Mucosa of stomach (tissue), 1 donor: ENCODE measurements around the gene RPS8.
A peak's percentile ranks its signal among the peaks of the same experiment; 100 is the strongest.

Experiments
- H3K27me3 ChIP-seq: one replicate; pipeline ENCODE4 v1.7.0; 2013; ENCODE audit warnings: mild to moderate bottlenecking, low read length; ENCODE audit not compliant: control insufficient read depth, insufficient read depth
- H3K36me3 ChIP-seq: one replicate; pipeline ENCODE4 v1.7.0; 2013; ENCODE audit warnings: low read length; ENCODE audit not compliant: control insufficient read depth, insufficient read depth
- H3K4me1 ChIP-seq: one replicate; pipeline ENCODE4 v1.7.0; 2013; ENCODE audit warnings: mild to moderate bottlenecking, low read length; ENCODE audit not compliant: control insufficient read depth, insufficient read depth
- H3K4me3 ChIP-seq: one replicate; pipeline ENCODE4 v1.7.0; 2013; ENCODE audit warnings: low read length
- H3K9ac ChIP-seq: one replicate; pipeline ENCODE4 v1.7.0; 2013; ENCODE audit warnings: mild to moderate bottlenecking, low read length, moderate library complexity
- H3K9me3 ChIP-seq: one replicate; pipeline ENCODE4 v1.7.0; 2013; ENCODE audit warnings: mild to moderate bottlenecking, low read length, moderate library complexity; ENCODE audit not compliant: control insufficient read depth
- donor health status: Pancreatic carcinoma.

The RPS8 gene

DNA sequence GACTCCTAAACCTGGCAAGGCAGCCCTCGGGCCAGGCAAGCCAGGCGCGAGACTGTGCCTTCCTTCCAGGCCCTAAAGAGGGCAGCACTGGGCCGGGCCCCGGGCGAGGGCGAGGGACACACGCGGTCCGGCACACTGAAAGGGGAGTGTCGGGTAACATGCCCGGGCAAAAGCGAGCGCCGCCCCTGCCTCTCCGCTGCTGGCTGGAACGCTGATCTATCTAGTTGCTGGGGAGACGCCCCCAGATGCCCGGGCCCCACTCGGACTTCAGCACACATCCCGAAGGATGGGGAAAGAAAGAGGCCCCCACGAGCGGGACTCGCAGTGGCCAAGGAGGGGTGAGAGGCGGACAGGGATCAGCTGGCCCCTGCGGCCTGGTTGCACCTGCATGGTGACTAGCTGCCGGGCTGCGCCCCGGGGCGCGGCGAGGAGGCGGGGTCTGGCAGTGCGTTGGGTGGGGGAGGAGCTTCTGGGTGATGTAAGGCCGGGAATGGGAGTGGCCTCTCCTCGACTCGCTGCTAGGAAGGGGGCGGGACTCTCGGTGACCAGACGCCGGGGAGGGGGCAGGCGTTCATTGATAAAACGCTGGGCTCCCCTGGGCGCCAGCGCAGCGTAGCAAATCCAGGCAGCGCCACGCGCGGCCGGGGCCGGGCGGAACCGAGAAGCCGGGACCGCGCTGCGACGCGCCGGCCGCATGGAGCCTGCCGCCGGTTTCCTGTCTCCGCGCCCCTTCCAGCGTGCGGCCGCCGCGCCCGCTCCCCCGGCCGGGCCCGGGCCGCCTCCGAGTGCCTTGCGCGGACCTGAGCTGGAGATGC lies 24.6 kb downstream of the RPS8 start, which contains the start of gene PLK3:
PLK3 (plus strand) TSS at position 608 of the 815 bp plus-strand sequence; CDS start at position 695, 87 bp downstream.
- Histone ChIP-seq H3K4me1 (peaks cover 16% of the 10 kb centered on the region), H3K9ac (peak within 1 kb of the TSS; percentile 87), H3K9me3 (no peaks in the 10 kb centered on the region), H3K27me3 (no peaks in the 10 kb centered on the region), H3K4me3 (peak within 1 kb of the TSS; percentile 80), H3K36me3 (peaks cover 9% of the 10 kb centered on the region)

DNA sequence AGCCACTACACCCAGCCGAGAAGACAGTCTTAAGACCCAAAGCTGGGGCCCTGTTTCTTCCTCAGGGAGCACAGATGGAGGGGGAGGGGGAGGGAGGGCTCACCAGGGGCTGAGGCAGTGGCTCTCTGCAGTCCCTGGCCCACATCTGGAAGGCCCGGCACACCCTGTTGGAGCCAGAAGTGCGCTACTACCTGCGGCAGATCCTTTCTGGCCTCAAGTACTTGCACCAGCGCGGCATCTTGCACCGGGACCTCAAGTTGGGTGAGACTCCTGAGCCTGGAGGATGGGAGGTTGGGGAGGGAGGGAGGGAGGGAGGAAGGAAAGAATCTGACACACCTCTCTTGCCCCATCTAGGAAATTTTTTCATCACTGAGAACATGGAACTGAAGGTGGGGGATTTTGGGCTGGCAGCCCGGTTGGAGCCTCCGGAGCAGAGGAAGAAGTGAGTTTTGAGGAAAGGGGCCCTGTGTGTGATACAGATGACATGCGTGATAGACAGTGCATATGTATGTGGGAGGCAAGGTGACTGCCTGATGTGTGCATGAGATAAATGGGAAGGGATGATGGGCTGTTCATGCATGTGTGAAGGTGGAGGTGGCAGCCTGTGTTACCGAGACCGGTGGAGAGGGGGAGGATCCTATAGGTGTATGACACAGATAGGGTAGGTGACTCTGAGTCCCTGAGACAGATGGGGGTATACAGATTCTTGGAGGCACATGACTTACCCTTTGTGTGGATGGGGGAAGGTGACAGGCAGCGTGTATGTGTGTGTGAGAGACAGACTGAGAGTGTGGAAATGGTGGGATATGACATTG lies 26.4 kb downstream of the RPS8 start:
- Histone ChIP-seq H3K4me1 (peaks cover 33% of the 10 kb centered on the region), H3K27me3 (no peaks in the 10 kb centered on the region), H3K9me3 (no peaks in the 10 kb centered on the region), H3K9ac (peak overlapping the region; percentile 87), H3K4me3 (no peak overlapping the region), H3K36me3 (peaks cover 17% of the 10 kb centered on the region)

DNA sequence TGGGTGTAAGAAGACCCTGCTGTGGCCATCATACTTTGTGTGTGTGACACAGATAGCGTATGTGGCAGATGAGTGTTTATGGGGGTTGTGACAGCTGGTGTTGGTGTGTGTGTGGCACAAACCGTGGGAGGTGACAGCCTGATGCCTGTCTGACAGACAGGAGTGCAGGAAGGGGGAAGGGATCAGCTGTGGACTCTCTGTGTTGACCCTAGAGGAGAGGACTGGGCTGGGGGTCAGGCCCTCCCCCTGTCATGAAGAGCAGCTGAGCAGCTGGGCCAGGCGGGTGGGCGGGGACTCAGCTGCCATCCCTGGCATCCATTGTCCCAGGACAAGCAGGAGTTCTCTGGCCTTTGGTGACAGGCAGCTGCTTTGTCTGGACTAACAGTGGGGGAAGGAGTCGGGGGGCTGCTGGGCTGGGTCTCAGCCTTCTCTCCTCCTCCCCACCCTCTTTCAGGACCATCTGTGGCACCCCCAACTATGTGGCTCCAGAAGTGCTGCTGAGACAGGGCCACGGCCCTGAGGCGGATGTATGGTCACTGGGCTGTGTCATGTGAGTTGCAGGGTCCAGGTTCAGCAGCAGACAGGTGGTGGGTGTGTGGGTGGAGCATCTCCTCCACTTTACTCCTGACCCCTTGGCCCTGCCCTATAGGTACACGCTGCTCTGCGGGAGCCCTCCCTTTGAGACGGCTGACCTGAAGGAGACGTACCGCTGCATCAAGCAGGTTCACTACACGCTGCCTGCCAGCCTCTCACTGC lies 27.1 kb downstream of the RPS8 start:
- H3K9me3 ChIP-seq = no peaks in the 10 kb centered on the region
- peaks cover 41% of the 10 kb centered on the region for H3K4me1 ChIP-seq
- H3K36me3 ChIP-seq = peaks cover 20% of the 10 kb centered on the region
- H3K27me3 ChIP-seq = no peaks in the 10 kb centered on the region
- peak overlapping the region; percentile 23 for H3K9ac ChIP-seq
- no peak overlapping the region for H3K4me3 ChIP-seq

DNA sequence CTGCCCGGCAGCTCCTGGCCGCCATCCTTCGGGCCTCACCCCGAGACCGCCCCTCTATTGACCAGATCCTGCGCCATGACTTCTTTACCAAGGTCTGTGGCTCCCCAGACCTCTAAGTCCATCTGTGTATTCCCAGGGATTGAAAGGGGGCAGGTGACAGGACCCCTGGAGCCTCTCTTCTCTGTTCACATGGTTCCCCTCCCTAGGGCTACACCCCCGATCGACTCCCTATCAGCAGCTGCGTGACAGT lies 27.6 kb downstream of the RPS8 start:
- Histone ChIP-seq H3K27me3 (no peaks in the 10 kb centered on the region), H3K36me3 (peaks cover 20% of the 10 kb centered on the region), H3K9ac (peak overlapping the region; percentile 23), H3K4me3 (no peak overlapping the region), H3K4me1 (peaks cover 46% of the 10 kb centered on the region), H3K9me3 (no peaks in the 10 kb centered on the region)

DNA sequence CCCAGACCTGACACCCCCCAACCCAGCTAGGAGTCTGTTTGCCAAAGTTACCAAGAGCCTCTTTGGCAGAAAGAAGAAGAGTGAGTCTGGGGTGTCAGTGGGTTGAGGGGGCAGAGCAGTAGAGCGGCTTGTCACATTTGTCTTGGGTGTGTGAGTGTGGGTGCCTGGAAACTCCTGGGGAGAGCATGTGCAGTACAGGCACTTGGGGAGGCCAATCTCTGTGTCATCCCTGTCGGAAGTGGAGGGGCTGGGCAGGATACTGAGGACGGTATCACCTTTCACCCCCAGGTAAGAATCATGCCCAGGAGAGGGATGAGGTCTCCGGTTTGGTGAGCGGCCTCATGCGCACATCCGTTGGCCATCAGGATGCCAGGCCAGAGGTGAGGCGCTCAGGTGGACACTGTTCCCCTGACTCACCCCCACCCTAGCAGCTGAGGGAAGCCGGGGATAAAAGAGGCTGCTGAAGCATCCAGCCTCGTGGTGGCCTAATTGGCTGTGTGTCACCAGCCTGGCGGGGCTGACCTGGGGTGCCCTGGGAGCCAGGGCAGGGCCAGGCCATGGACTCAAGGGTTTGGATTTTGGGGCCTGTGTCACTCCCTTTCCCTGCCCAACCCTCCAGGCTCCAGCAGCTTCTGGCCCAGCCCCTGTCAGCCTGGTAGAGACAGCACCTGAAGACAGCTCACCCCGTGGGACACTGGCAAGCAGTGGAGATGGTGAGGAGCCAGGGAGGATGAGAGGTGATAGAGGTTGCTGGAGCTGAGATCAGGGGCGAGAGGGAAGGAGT lies 28.2 kb downstream of the RPS8 start:
- Histone ChIP-seq H3K4me3 (no peak overlapping the region), H3K4me1 (peaks cover 51% of the 10 kb centered on the region), H3K9ac (peak overlapping the region; percentile 23)

DNA sequence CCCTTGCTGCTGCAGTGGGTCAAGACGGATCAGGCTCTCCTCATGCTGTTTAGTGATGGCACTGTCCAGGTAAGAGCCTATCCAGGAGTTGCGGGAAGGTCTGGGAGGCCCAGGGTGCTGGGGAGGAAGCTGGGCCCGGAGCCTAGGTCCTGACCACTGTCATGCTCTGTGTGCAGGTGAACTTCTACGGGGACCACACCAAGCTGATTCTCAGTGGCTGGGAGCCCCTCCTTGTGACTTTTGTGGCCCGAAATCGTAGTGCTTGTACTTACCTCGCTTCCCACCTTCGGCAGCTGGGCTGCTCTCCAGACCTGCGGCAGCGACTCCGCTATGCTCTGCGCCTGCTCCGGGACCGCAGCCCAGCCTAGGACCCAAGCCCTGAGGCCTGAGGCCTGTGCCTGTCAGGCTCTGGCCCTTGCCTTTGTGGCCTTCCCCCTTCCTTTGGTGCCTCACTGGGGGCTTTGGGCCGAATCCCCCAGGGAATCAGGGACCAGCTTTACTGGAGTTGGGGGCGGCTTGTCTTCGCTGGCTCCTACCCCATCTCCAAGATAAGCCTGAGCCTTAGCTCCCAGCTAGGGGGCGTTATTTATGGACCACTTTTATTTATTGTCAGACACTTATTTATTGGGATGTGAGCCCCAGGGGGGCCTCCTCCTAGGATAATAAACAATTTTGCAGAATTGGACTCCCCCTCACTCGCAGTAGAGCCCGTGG lies 30.1 kb downstream of the RPS8 start:
- H3K27me3 ChIP-seq = no peaks in the 10 kb centered on the region
- H3K4me1 ChIP-seq = peaks cover 71% of the 10 kb centered on the region
- no peak overlapping the region for H3K9ac ChIP-seq
- H3K9me3 ChIP-seq = no peaks in the 10 kb centered on the region
- H3K36me3 ChIP-seq = peaks cover 20% of the 10 kb centered on the region
- H3K4me3 ChIP-seq = no peak overlapping the region

More for the DNA sequence above, 28.2 kb downstream of the RPS8 start:
- Histone ChIP-seq H3K27me3 (no peaks in the 10 kb centered on the region), H3K36me3 (peaks cover 20% of the 10 kb centered on the region), H3K9me3 (no peaks in the 10 kb centered on the region)

DNA sequence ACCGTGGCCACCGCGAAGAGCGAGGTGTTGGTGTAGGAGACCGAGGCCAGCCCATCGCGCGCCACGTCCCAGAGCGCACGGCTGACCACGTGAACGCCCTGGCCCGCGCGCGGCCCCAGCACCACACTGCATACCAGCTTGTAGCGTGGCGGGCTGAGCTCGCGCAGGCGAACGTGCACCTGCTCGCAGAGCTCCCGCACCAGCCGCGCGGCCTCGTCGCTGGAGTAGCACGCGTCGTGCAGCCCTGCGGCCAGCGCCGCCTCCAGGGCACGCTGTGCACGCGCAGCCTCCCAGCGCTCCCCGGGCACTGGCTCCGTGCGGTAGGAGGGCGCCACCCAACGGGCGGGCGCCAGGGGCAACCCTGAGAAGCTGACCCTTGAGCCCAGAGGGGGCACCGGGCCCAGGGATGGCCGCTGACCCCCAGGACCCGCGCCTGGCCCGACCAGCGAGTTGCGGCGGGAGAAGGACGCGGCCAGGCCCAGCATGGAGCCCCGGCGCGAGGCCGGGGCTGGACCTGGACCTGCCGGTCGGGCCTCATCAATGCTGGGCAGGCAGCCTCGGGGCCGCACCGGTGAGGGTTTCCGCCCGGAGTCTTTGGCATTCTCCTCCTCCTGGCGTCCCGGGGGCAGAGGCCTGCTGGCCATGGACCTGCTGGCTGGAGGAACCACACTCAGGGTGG lies 30.8 kb downstream of the RPS8 start:
- H3K9ac ChIP-seq = peak overlapping the region; percentile 89

DNA sequence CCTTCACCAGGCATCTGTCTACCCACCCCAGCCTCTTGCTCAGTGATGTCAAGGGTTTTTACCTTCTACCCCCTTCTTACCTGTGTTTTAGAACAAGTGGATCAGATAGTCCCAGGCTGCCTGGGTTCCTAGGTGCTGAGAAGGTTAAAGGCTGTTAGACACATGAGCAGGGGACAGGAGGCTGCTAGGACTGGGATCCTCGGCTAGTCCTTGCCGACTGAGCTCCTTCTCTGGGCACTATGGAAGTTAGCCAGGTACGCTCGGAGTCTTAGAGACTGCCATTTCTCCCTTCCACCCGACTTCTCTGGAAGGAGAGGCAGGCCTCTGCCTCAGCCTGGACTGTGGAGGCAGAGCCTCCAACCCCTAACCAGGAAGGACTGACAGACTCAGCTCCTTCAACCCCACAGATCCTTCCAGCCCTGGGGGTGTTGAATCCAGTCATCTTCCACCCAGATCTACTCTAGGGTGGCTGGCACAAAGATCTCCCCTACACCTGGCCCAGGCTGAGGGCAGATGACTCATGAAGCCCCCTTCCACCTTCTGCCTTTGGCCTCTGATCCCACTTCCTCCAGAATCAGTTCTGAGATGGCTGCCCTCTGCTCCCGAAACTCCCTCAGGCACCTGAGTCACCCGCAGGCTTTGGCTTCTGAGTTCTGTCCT lies 31.5 kb downstream of the RPS8 start, which contains the start of gene DYNLT4:
DYNLT4 (minus strand) TSS at position 648 of the 660 bp plus-strand sequence. CDS start 683 bp downstream, outside the sequence.
- Histone ChIP-seq H3K4me1 (peaks cover 73% of the 10 kb centered on the region), H3K9me3 (no peaks in the 10 kb centered on the region), H3K27me3 (no peaks in the 10 kb centered on the region), H3K9ac (peak within 1 kb of the TSS; percentile 89), H3K4me3 (peak within 1 kb of the TSS; percentile 20), H3K36me3 (peaks cover 20% of the 10 kb centered on the region)

More for the DNA sequence above, 30.8 kb downstream of the RPS8 start:
- H3K4me1 ChIP-seq = peaks cover 74% of the 10 kb centered on the region
- H3K4me3 ChIP-seq = peak overlapping the region; percentile 20
- no peaks in the 10 kb centered on the region for H3K27me3 ChIP-seq
- H3K9me3 ChIP-seq = no peaks in the 10 kb centered on the region
- H3K36me3 ChIP-seq = peaks cover 20% of the 10 kb centered on the region

DNA sequence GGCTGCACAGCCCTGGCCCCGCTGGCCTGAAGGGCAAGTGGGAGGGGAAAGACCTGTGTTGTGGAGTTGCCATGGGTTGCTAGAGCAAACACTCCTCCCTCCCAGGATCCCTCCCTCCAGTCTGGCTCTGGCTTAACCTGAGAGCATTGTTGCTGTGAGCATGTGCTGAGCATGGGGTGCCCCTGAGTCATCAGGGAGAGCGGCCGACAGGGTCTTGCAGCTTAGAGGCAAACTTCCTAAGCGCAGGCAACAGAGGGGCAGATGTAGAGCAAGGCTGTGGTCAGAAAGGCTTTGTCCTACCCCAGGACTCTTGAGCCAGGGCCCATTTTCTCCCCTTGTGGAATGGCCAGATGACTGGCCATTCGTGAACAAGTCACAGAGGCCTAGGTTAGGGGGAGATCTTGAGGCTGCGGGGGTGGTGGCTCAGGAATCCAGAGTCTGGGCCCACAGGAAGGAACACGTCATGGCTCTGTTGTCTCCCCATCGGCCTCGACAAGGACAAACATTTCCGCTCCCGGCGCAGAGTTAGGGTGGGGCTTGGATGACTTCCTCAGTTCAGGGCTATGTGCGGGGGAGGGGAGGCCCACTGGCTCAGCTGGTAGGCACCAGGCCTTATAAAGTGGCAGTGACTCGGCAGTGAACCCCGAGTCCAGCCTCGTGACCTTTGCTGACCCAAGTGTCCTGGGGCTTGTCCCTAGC lies 32.2 kb downstream of the RPS8 start:
- Histone ChIP-seq H3K9me3 (no peaks in the 10 kb centered on the region), H3K4me3 (no peak overlapping the region), H3K27me3 (no peaks in the 10 kb centered on the region), H3K36me3 (peaks cover 20% of the 10 kb centered on the region), H3K9ac (peak overlapping the region; percentile 89), H3K4me1 (peaks cover 66% of the 10 kb centered on the region)
